GM12878 (cell line): Measurements from ENCODE around the gene CNKSR3.

Experiments
- CEBPB ChIP-seq, 2 experiments: fragments of 150-350 bp in 1 of 2; IDR thresholded peaks; 2 replicates each; pipeline ENCODE4 v1.6.1; 2012 to 2014; ENCODE audit warnings: low read depth in 2 of 2, low read length in 2 of 2, borderline replicate concordance in 1 of 2, inconsistent platforms in 1 of 2
- CTCF ChIP-seq, 3 experiments: IDR thresholded peaks in 2 of 3; conservative IDR thresholded peaks in 1 of 3; 2 replicates each; pipeline ENCODE4 v1.5.1; 2011; ENCODE audit warnings: low read depth in 3 of 3, low read length in 3 of 3, mild to moderate bottlenecking in 3 of 3, control low read depth in 2 of 3, moderate library complexity in 2 of 3, inconsistent platforms in 1 of 3, mixed read lengths in 1 of 3; ENCODE audit not compliant: control insufficient read depth in 2 of 3, insufficient read depth in 1 of 3; ENCODE audit errors: extremely low read depth in 1 of 3
- NR2C1 ChIP-seq: fragments of 450-650 bp; IDR thresholded peaks from 2 replicates; pipeline ENCODE4 v1.6.1; 2017; ENCODE audit warnings: antibody characterized with exemption, mild to moderate bottlenecking, moderate library complexity
- NR2C2 ChIP-seq: IDR thresholded peaks from 2 replicates; pipeline ENCODE4 v1.6.1; 2011; ENCODE audit warnings: borderline replicate concordance, low read depth; ENCODE audit not compliant: control insufficient read depth, insufficient read length
- PRDM15 ChIP-seq: fragments of 450-650 bp; formaldehyde crosslinking; IDR thresholded peaks from 2 replicates; pipeline ENCODE4 v1.4.0; 2020; ENCODE audit warnings: mild to moderate bottlenecking, moderate library complexity
- RAD51 ChIP-seq: fragments of 450-650 bp; IDR thresholded peaks from 2 replicates; pipeline ENCODE4 v1.6.1; 2016; ENCODE audit warnings: moderate library complexity, mild to moderate bottlenecking, inconsistent platforms

GRCh38 chr6:154394571-154394970 is 115.9 kb downstream of the CNKSR3 start:
- TF ChIP-seq PRDM15: no peak
- no peak for TF ChIP-seq CEBPB (IDR thresholded peaks at IDR 0.05; ENCODE audit: borderline replicate concordance in 1 of 2, low read depth in 2 of 2, low read length in 2 of 2)
- no peak for TF ChIP-seq NR2C1
- no peak for TF ChIP-seq CTCF (IDR thresholded peaks at IDR 0.05 in 2 of 3, conservative IDR thresholded peaks at IDR 0.05 in 1 of 3; ENCODE audit: control insufficient read depth in 2 of 3, extremely low read depth in 1 of 3, insufficient read depth in 1 of 3, low read depth in 3 of 3, low read length in 3 of 3)
- no peak for TF ChIP-seq RAD51
- no peak for TF ChIP-seq NR2C2
